GM23338 (cell line): ENCODE data around the gene SLC25A42.

Experiments
- CREB1 ChIP-seq: fragments of 250-450 bp; sonication (Bioruptor Pico); IDR thresholded peaks from 2 replicates; pipeline ENCODE4 v1.5.0; 2020; ENCODE audit warnings: low read depth, mild to moderate bottlenecking, moderate library complexity
- EZH2 ChIP-seq: fragments of 200-600 bp; sonication (generic); IDR thresholded peaks from one replicate; pipeline ENCODE4 v1.8.0; 2017; ENCODE audit warnings: antibody characterized with exemption, mild to moderate bottlenecking, low read depth; ENCODE audit not compliant: unreplicated experiment
- EZH2phosphoT487 ChIP-seq: fragments of 200-600 bp; sonication (generic); IDR thresholded peaks from one replicate; pipeline ENCODE4 v1.8.1; 2018; ENCODE audit warnings: antibody characterized with exemption; ENCODE audit not compliant: unreplicated experiment
- POLR2AphosphoS5 ChIP-seq: IDR thresholded peaks from 2 replicates; pipeline ENCODE4 v1.6.1; 2016; ENCODE audit warnings: antibody characterized with exemption, low read depth
- ZNF331 ChIP-seq: fragments of 250-450 bp; sonication (Bioruptor Pico); IDR thresholded peaks from 2 replicates; pipeline ENCODE4 v1.5.0; 2020; ENCODE audit warnings: low read depth, mild to moderate bottlenecking, moderate library complexity
- TF ChIP-seq, protein P1 (sequence below): IDR thresholded peaks from 2 replicates; pipeline ENCODE4 v1.6.1; 2016; ENCODE audit warnings: antibody characterized with exemption
- TF ChIP-seq, protein P2 (sequence below), 2 experiments: fragments of 200-600 bp in 1 of 2; sonication (generic) in 1 of 2; conservative IDR thresholded peaks; 2 replicates each; pipeline versions ENCODE4 v1.5.1 to v1.6.1; 2016 to 2017; ENCODE audit warnings: antibody characterized with exemption in 2 of 2, low read depth in 2 of 2, mild to moderate bottlenecking in 2 of 2, moderate library complexity in 1 of 2
- TF ChIP-seq, protein P3 (sequence below): IDR thresholded peaks from one replicate; pipeline ENCODE4 v1.6.1; 2018; ENCODE audit warnings: antibody characterized with exemption; ENCODE audit not compliant: unreplicated experiment
- TF ChIP-seq, protein P4 (sequence below): fragments of 250-450 bp; sonication (Bioruptor Pico); IDR thresholded peaks from 2 replicates; pipeline ENCODE4 v1.5.0; 2020; ENCODE audit warnings: mild to moderate bottlenecking, moderate library complexity

DNA sequence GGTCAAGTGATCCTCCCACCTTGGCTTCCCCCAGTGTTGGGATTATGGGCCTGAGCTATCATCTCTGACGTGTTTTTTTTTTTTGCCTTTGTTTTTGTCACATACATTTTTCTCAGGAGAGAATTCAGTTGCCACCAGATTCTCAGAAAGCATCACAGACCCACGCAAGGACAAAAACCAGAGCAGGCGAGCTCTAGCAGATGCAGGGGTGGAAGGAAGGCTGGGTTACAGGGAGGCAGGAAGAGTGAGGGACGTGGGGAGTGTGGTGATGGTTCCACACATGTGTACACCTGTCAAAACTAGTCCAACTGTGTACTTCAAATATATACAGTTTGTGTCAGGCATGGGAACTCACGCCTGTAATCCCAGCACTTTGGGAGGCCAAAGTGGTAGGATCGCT is 70.2 kb downstream of the SLC25A42 start:
- TF ChIP-seq EZH2phosphoT487 (no peak), POLR2AphosphoS5 (no peak), EZH2 (no peak), CREB1 (CRISPR knock-in tag) (no peak), ZNF331 (CRISPR knock-in tag) (no peak)
- TF ChIP-seq, protein P1, sequence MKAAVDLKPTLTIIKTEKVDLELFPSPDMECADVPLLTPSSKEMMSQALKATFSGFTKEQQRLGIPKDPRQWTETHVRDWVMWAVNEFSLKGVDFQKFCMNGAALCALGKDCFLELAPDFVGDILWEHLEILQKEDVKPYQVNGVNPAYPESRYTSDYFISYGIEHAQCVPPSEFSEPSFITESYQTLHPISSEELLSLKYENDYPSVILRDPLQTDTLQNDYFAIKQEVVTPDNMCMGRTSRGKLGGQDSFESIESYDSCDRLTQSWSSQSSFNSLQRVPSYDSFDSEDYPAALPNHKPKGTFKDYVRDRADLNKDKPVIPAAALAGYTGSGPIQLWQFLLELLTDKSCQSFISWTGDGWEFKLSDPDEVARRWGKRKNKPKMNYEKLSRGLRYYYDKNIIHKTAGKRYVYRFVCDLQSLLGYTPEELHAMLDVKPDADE = no peak
- TF ChIP-seq, protein P2, sequence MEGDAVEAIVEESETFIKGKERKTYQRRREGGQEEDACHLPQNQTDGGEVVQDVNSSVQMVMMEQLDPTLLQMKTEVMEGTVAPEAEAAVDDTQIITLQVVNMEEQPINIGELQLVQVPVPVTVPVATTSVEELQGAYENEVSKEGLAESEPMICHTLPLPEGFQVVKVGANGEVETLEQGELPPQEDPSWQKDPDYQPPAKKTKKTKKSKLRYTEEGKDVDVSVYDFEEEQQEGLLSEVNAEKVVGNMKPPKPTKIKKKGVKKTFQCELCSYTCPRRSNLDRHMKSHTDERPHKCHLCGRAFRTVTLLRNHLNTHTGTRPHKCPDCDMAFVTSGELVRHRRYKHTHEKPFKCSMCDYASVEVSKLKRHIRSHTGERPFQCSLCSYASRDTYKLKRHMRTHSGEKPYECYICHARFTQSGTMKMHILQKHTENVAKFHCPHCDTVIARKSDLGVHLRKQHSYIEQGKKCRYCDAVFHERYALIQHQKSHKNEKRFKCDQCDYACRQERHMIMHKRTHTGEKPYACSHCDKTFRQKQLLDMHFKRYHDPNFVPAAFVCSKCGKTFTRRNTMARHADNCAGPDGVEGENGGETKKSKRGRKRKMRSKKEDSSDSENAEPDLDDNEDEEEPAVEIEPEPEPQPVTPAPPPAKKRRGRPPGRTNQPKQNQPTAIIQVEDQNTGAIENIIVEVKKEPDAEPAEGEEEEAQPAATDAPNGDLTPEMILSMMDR (conservative IDR thresholded peaks at IDR 0.05; ENCODE audit: low read depth in 2 of 2) = no peak
- TF ChIP-seq, protein P3, sequence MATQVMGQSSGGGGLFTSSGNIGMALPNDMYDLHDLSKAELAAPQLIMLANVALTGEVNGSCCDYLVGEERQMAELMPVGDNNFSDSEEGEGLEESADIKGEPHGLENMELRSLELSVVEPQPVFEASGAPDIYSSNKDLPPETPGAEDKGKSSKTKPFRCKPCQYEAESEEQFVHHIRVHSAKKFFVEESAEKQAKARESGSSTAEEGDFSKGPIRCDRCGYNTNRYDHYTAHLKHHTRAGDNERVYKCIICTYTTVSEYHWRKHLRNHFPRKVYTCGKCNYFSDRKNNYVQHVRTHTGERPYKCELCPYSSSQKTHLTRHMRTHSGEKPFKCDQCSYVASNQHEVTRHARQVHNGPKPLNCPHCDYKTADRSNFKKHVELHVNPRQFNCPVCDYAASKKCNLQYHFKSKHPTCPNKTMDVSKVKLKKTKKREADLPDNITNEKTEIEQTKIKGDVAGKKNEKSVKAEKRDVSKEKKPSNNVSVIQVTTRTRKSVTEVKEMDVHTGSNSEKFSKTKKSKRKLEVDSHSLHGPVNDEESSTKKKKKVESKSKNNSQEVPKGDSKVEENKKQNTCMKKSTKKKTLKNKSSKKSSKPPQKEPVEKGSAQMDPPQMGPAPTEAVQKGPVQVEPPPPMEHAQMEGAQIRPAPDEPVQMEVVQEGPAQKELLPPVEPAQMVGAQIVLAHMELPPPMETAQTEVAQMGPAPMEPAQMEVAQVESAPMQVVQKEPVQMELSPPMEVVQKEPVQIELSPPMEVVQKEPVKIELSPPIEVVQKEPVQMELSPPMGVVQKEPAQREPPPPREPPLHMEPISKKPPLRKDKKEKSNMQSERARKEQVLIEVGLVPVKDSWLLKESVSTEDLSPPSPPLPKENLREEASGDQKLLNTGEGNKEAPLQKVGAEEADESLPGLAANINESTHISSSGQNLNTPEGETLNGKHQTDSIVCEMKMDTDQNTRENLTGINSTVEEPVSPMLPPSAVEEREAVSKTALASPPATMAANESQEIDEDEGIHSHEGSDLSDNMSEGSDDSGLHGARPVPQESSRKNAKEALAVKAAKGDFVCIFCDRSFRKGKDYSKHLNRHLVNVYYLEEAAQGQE = no peak
- TF ChIP-seq, protein P4, sequence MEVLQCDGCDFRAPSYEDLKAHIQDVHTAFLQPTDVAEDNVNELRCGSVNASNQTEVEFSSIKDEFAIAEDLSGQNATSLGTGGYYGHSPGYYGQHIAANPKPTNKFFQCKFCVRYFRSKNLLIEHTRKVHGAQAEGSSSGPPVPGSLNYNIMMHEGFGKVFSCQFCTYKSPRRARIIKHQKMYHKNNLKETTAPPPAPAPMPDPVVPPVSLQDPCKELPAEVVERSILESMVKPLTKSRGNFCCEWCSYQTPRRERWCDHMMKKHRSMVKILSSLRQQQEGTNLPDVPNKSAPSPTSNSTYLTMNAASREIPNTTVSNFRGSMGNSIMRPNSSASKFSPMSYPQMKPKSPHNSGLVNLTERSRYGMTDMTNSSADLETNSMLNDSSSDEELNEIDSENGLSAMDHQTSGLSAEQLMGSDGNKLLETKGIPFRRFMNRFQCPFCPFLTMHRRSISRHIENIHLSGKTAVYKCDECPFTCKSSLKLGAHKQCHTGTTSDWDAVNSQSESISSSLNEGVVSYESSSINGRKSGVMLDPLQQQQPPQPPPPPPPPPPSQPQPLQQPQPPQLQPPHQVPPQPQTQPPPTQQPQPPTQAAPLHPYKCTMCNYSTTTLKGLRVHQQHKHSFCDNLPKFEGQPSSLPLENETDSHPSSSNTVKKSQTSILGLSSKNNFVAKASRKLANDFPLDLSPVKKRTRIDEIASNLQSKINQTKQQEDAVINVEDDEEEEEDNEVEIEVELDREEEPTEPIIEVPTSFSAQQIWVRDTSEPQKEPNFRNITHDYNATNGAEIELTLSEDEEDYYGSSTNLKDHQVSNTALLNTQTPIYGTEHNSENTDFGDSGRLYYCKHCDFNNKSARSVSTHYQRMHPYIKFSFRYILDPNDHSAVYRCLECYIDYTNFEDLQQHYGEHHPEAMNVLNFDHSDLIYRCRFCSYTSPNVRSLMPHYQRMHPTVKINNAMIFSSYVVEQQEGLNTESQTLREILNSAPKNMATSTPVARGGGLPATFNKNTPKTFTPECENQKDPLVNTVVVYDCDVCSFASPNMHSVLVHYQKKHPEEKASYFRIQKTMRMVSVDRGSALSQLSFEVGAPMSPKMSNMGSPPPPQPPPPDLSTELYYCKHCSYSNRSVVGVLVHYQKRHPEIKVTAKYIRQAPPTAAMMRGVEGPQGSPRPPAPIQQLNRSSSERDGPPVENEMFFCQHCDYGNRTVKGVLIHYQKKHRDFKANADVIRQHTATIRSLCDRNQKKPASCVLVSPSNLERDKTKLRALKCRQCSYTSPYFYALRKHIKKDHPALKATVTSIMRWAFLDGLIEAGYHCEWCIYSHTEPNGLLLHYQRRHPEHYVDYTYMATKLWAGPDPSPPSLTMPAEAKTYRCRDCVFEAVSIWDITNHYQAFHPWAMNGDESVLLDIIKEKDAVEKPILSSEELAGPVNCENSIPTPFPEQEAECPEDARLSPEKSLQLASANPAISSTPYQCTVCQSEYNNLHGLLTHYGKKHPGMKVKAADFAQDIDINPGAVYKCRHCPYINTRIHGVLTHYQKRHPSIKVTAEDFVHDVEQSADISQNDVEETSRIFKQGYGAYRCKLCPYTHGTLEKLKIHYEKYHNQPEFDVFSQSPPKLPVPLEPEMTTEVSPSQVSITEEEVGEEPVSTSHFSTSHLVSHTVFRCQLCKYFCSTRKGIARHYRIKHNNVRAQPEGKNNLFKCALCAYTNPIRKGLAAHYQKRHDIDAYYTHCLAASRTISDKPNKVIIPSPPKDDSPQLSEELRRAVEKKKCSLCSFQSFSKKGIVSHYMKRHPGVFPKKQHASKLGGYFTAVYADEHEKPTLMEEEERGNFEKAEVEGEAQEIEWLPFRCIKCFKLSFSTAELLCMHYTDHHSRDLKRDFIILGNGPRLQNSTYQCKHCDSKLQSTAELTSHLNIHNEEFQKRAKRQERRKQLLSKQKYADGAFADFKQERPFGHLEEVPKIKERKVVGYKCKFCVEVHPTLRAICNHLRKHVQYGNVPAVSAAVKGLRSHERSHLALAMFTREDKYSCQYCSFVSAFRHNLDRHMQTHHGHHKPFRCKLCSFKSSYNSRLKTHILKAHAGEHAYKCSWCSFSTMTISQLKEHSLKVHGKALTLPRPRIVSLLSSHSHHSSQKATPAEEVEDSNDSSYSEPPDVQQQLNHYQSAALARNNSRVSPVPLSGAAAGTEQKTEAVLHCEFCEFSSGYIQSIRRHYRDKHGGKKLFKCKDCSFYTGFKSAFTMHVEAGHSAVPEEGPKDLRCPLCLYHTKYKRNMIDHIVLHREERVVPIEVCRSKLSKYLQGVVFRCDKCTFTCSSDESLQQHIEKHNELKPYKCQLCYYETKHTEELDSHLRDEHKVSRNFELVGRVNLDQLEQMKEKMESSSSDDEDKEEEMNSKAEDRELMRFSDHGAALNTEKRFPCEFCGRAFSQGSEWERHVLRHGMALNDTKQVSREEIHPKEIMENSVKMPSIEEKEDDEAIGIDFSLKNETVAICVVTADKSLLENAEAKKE (CRISPR knock-in tag) = no peak
